Measurements from ENCODE around the gene SEPHS2.

- TF ChIP-seq, protein P1, sequence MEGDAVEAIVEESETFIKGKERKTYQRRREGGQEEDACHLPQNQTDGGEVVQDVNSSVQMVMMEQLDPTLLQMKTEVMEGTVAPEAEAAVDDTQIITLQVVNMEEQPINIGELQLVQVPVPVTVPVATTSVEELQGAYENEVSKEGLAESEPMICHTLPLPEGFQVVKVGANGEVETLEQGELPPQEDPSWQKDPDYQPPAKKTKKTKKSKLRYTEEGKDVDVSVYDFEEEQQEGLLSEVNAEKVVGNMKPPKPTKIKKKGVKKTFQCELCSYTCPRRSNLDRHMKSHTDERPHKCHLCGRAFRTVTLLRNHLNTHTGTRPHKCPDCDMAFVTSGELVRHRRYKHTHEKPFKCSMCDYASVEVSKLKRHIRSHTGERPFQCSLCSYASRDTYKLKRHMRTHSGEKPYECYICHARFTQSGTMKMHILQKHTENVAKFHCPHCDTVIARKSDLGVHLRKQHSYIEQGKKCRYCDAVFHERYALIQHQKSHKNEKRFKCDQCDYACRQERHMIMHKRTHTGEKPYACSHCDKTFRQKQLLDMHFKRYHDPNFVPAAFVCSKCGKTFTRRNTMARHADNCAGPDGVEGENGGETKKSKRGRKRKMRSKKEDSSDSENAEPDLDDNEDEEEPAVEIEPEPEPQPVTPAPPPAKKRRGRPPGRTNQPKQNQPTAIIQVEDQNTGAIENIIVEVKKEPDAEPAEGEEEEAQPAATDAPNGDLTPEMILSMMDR (IDR thresholded peaks at IDR 0.05), result no peak
- no peak for TF ChIP-seq POLR2A (IDR thresholded peaks at IDR 0.05)
Measured at GRCh38 chr16:30488764-30489605, 43.3 kb upstream of the SEPHS2 start.

Measured in gastroesophageal sphincter (tissue), 3 donors.